A549 (cell line): ENCODE data around the gene CTSH. TPM values are rescaled to one million over a fixed set of nuclear protein-coding genes. Genes with fewer than 3 reads are reported as not detected.
A peak's percentile ranks its signal among the peaks of the same experiment; 100 is the strongest.

Experiments
- ATAC-seq, 2 experiments: fragments of 200-7000 bp in 1 of 2; fragments of >200 bp in 1 of 2; cut with Nextera tagmentation in 1 of 2; cut with Tn5 transposase in 1 of 2; 3 replicates each; pipeline versions ENCODE4 v1.8.0 to v1.9.1; 2018 to 2020; ENCODE audit warnings: mild to moderate bottlenecking in 1 of 2, moderate library complexity in 1 of 2
- CTCF ChIA-PET: fragments of 300-600 bp; sonication (Branson Sonifier 250); formaldehyde crosslinking; extraction: SDS; loops from one replicate; lab custom pipeline; 2021; ENCODE audit warnings: antibody characterized with exemption, inconsistent platforms; lab: Yijun Ruan, JAX
- POLR2A ChIA-PET: fragments of 350-600 bp; formaldehyde crosslinking; extraction: SDS; loops from one replicate; lab custom pipeline; 2021; ENCODE audit warnings: antibody characterized with exemption, inconsistent platforms; lab: Yijun Ruan, JAX
- DNase-seq, 2 experiments: peaks; one replicate each; pipeline versions ENCODE4 v3.0.0 to v3.0.0-alpha.2; 2011 to 2016; ENCODE audit warnings: low read depth in 1 of 2, low spot score in 1 of 2
- FAIRE-seq: peaks from 2 replicates; lab custom pipeline; 2011; peaks lifted over from hg19 to GRCh38; lab: Jason Lieb, UNC
- H3K27ac ChIP-seq, 2 experiments: fragments of >200 bp; sonication (Bioruptor Twin); formaldehyde crosslinking; 3 replicates each; pipeline ENCODE4 v1.5.1; 2016 to 2017
- H3K4me1 ChIP-seq: fragments of >200 bp; sonication (Bioruptor Twin); formaldehyde crosslinking; 3 replicates; pipeline ENCODE4 v1.6.1; 2016
- H3K4me2 ChIP-seq: fragments of >200 bp; sonication (Bioruptor Twin); formaldehyde crosslinking; 3 replicates; pipeline ENCODE4 v1.6.1; 2016
- H3K4me3 ChIP-seq: fragments of >200 bp; sonication (Bioruptor Twin); formaldehyde crosslinking; 3 replicates; pipeline ENCODE4 v1.5.1; 2016
- H3K9me3 ChIP-seq: fragments of >200 bp; sonication (Bioruptor Twin); formaldehyde crosslinking; 3 replicates; pipeline ENCODE4 v1.6.1; 2016
- ATOH8 ChIP-seq: fragments of 250-450 bp; sonication (Bioruptor Pico); IDR thresholded peaks from 2 replicates; pipeline ENCODE4 v1.5.0; 2020; ENCODE audit warnings: low read depth, mild to moderate bottlenecking, moderate library complexity
- CBX8 ChIP-seq: fragments of 200-600 bp; sonication (generic); IDR thresholded peaks from 2 replicates; pipeline ENCODE4 v1.6.1; 2016
- CEBPB ChIP-seq, 2 experiments: fragments of >200 bp in 1 of 2; sonication (Bioruptor Twin) in 1 of 2; formaldehyde crosslinking in 1 of 2; IDR thresholded peaks; 2 replicates each; pipeline ENCODE4 v1.6.1; 2012 to 2016
- CHD4 ChIP-seq: fragments of 200-600 bp; sonication (generic); IDR thresholded peaks from 2 replicates; pipeline ENCODE4 v1.6.1; 2016; ENCODE audit warnings: antibody characterized with exemption, mild to moderate bottlenecking, borderline replicate concordance
- CTCF ChIP-seq: fragments of >200 bp; sonication (Bioruptor Twin); formaldehyde crosslinking; IDR thresholded peaks from 3 replicates; pipeline ENCODE4 v1.5.1; 2016
- E2F6 ChIP-seq: IDR thresholded peaks from 2 replicates; pipeline ENCODE4 v1.6.1; 2012; ENCODE audit warnings: low read depth, borderline replicate concordance
- EHF ChIP-seq: fragments of 250-450 bp; sonication (Bioruptor Pico); IDR thresholded peaks from 2 replicates; pipeline ENCODE4 v1.5.0; 2020; ENCODE audit warnings: mild to moderate bottlenecking
- FOSL2 ChIP-seq, 2 experiments: fragments of 450-650 bp in 1 of 2; fragments of >200 bp in 1 of 2; sonication (Bioruptor Twin) in 1 of 2; formaldehyde crosslinking; IDR thresholded peaks; 2 replicates each; pipeline versions ENCODE4 v1.5.0 to v1.6.1; 2016 to 2020; ENCODE audit warnings: mild to moderate bottlenecking in 1 of 2, moderate library complexity in 1 of 2
- HES2 ChIP-seq: fragments of >200 bp; sonication (Bioruptor Twin); formaldehyde crosslinking; IDR thresholded peaks from 2 replicates; pipeline ENCODE4 v1.6.1; 2016
- HEYL ChIP-seq: fragments of 250-450 bp; sonication (Bioruptor Pico); IDR thresholded peaks from 2 replicates; pipeline ENCODE4 v1.8.0; 2021; ENCODE audit warnings: mild to moderate bottlenecking, moderate library complexity
- HMGXB4 ChIP-seq: fragments of 250-450 bp; sonication (Bioruptor Pico); IDR thresholded peaks from 2 replicates; pipeline ENCODE4 v1.5.0; 2021; ENCODE audit warnings: mild to moderate bottlenecking, moderate library complexity, borderline replicate concordance
- HOXB5 ChIP-seq: fragments of 250-450 bp; sonication (Bioruptor Pico); IDR thresholded peaks from 2 replicates; pipeline ENCODE4 v1.5.0; 2020; ENCODE audit warnings: mild to moderate bottlenecking, moderate library complexity
- JUN ChIP-seq, 2 experiments: fragments of >200 bp; sonication (Bioruptor Twin); formaldehyde crosslinking; IDR thresholded peaks; 2 replicates in 1 of 2; 3 replicates in 1 of 2; pipeline ENCODE4 v1.6.1; 2016 to 2017
- KDM5A ChIP-seq: fragments of 200-600 bp; sonication (generic); IDR thresholded peaks from 2 replicates; pipeline ENCODE4 v1.6.1; 2016; ENCODE audit warnings: antibody characterized with exemption, mild to moderate bottlenecking
- MAFK ChIP-seq: fragments of 450-650 bp; IDR thresholded peaks from 2 replicates; pipeline ENCODE4 v1.6.1; 2014; ENCODE audit not compliant: partially characterized antibody
- MAX ChIP-seq: IDR thresholded peaks from 2 replicates; pipeline ENCODE4 v1.6.1; 2012
- NFE2L2 ChIP-seq: fragments of 150-350 bp; conservative IDR thresholded peaks from 2 replicates; pipeline ENCODE4 v1.6.1; 2014; ENCODE audit warnings: low read length
- NPAS2 ChIP-seq: fragments of 250-450 bp; sonication (Bioruptor Pico); IDR thresholded peaks from 2 replicates; pipeline ENCODE4 v1.8.0; 2022; ENCODE audit warnings: mild to moderate bottlenecking, moderate library complexity, borderline replicate concordance
- NR3C1 ChIP-seq: fragments of >200 bp; sonication (Bioruptor Twin); formaldehyde crosslinking; IDR thresholded peaks from 3 replicates; pipeline ENCODE4 v1.6.1; 2017
- PHF8 ChIP-seq: fragments of 200-600 bp; sonication (generic); IDR thresholded peaks from 2 replicates; pipeline ENCODE4 v1.6.1; 2016; ENCODE audit warnings: low read depth, mild to moderate bottlenecking, antibody characterized with exemption, moderate library complexity, borderline replicate concordance
- POLR2AphosphoS2 ChIP-seq: conservative IDR thresholded peaks from 2 replicates; pipeline ENCODE4 v1.6.1; 2012; ENCODE audit warnings: low read length, improper control_type of control experiment, inconsistent platforms
- RAD21 ChIP-seq, 2 experiments: fragments of >200 bp in 1 of 2; sonication (Bioruptor Twin) in 1 of 2; formaldehyde crosslinking in 1 of 2; IDR thresholded peaks in 1 of 2; conservative IDR thresholded peaks in 1 of 2; 2 replicates in 1 of 2; 3 replicates in 1 of 2; pipeline ENCODE4 v1.6.1; 2012 to 2018; ENCODE audit warnings: inconsistent platforms in 1 of 2
- SREBF2 ChIP-seq: fragments of 450-650 bp; IDR thresholded peaks from 2 replicates; pipeline ENCODE4 v1.6.1; 2014; ENCODE audit warnings: mild to moderate bottlenecking, moderate library complexity
- TFCP2L1 ChIP-seq: fragments of 250-450 bp; sonication (Bioruptor Pico); IDR thresholded peaks from 2 replicates; pipeline ENCODE4 v1.5.0; 2021; ENCODE audit warnings: mild to moderate bottlenecking
- ZFP36 ChIP-seq: fragments of 450-650 bp; IDR thresholded peaks from 2 replicates; pipeline ENCODE4 v1.6.1; 2014; ENCODE audit warnings: borderline replicate concordance; ENCODE audit not compliant: partially characterized antibody
- ZNF302 ChIP-seq: fragments of 250-450 bp; sonication (Bioruptor Pico); IDR thresholded peaks from 2 replicates; pipeline ENCODE4 v1.9.0; 2021; ENCODE audit warnings: inconsistent platforms, mild to moderate bottlenecking, moderate library complexity
- WGBS: methylation state at CpG from one replicate; pipeline ENCODE4 v1.1.6; 2017; ENCODE audit errors: missing lambda C conversion rate; 5-methylcytosine and 5-hydroxymethylcytosine counted together
- polyA plus RNA-seq, 4 experiments: library from polyadenylated mRNA; depleted of rRNA in 3 of 4; stranded (reverse); fragments of >200 nt; fragmentation: RNase III in 1 of 4; extraction: RNeasy Plus Mini Kit Qiagen cat#74134 plus additional on column Dnase treatment in 1 of 4; gene quantifications; 2 replicates in 3 of 4; 3 replicates in 1 of 4; pipeline ENCODE4 v1.2.3, GENCODE V29; 2011 to 2017

Gene CTSH
- polyA plus RNA-seq, 2 of the 4 experiments (the other 2 are of a cell fraction), result 25.2 to 33.3 TPM

- no peak overlapping the region for H3K4me2 ChIP-seq
- POLR2A ChIA-PET, result no interaction called here
- CTCF ChIA-PET, result interaction anchor here (1.2 to 7.9 kb wide), 7 partner anchors 10 to 258 kb away, joined by 3 to 58 read pairs (median 4); no protein-coding TSS in a partner anchor
- no peak for DNase-seq
- WGBS, result 89% methylated on average over 17 of the region's 17 CpGs
- ATAC-seq, result no peak
- no peak for FAIRE-seq
- H3K4me1 ChIP-seq, result peaks cover 17% of the 10 kb centered on the region
- no peak overlapping the region for H3K4me3 ChIP-seq
- no peak for TF ChIP-seq CTCF
- TF ChIP-seq CEBPB (IDR thresholded peaks at IDR 0.05), result no peak
- no peak for TF ChIP-seq MAFK
- TF ChIP-seq SREBF2, result no peak
- no peak for TF ChIP-seq RAD21 (conservative IDR thresholded peaks at IDR 0.05 in 1 of 2, IDR thresholded peaks at IDR 0.05 in 1 of 2)
- no peak for TF ChIP-seq CBX8
- TF ChIP-seq HES2, result no peak
- TF ChIP-seq ZNF302 (CRISPR knock-in tag), result no peak
- no peak for TF ChIP-seq HMGXB4 (CRISPR knock-in tag)
- TF ChIP-seq POLR2AphosphoS2, result no peak
- TF ChIP-seq NPAS2, result no peak
- no peak for TF ChIP-seq HEYL
- no peak for TF ChIP-seq NR3C1
- no peak for TF ChIP-seq HOXB5 (CRISPR knock-in tag)
- no peak for TF ChIP-seq MAX
- no peak for TF ChIP-seq FOSL2 (IDR thresholded peaks at IDR 0.05)
- no peak for TF ChIP-seq FOSL2 (CRISPR knock-in tag; IDR thresholded peaks at IDR 0.05)
- TF ChIP-seq EHF, result no peak
- TF ChIP-seq NFE2L2, result no peak
- TF ChIP-seq JUN (IDR thresholded peaks at IDR 0.05), result no peak
- no peak for TF ChIP-seq E2F6
- no peak overlapping the region for H3K27ac ChIP-seq
- no peaks in the 10 kb centered on the region for H3K9me3 ChIP-seq
These were observed 17.6 kb downstream of the CTSH start for GRCh38 chr15:78927077-78927790.

- no peak for FAIRE-seq
- peak in 1 of 2 experiments; percentile 4; a peak in 1 of 6 replicates for ATAC-seq
These were observed 18.7 kb downstream of the CTSH start for GRCh38 chr15:78925956-78926743.

More at GRCh38 chr15:78925956-78926743, 18.7 kb downstream of the CTSH start:
- Histone ChIP-seq H3K27ac (no peak overlapping the region), H3K4me3 (no peak overlapping the region), H3K4me2 (no peak overlapping the region), H3K9me3 (no peaks in the 10 kb centered on the region), H3K4me1 (peaks cover 11% of the 10 kb centered on the region)
- ChIA-PET POLR2A (no interaction called here), CTCF (interaction anchor here (1.0 to 7.9 kb wide), 7 partner anchors 11 to 259 kb away, joined by 3 to 58 read pairs (median 4); no protein-coding TSS in a partner anchor)
- TF ChIP-seq CHD4 (no peak), TFCP2L1 (no peak), FOSL2 (IDR thresholded peaks at IDR 0.05) (no peak), FOSL2 (CRISPR knock-in tag; IDR thresholded peaks at IDR 0.05) (no peak), RAD21 (conservative IDR thresholded peaks at IDR 0.05 in 1 of 2, IDR thresholded peaks at IDR 0.05 in 1 of 2) (no peak), ZNF302 (CRISPR knock-in tag) (no peak), NPAS2 (no peak), PHF8 (no peak), MAFK (no peak), ATOH8 (no peak), HOXB5 (CRISPR knock-in tag) (no peak), ZFP36 (no peak), KDM5A (no peak), E2F6 (no peak)
- DNase-seq, result no peak
- 93% methylated on average over 5 of the region's 5 CpGs for WGBS
